Endothelial cell of umbilical vein (primary cell): ENCODE results near the gene NXN. TPM values are rescaled to one million over a fixed set of nuclear protein-coding genes. Genes with fewer than 3 reads are reported as not detected.
A peak's percentile ranks its signal among the peaks of the same experiment; 100 is the strongest.

Source experiments
- BruUV-seq: library from RNA; stranded (reverse); fragments of 400-500 nt; replicated peaks from 2 replicates; lab custom pipeline; 2021; lab: Mats Ljungman, UMichigan
- CTCF ChIA-PET: fragments of 300-600, 350-600 bp; sonication (Branson Sonifier 250); formaldehyde crosslinking; loops from one replicate; lab custom pipeline; 2021; ENCODE audit warnings: antibody characterized with exemption, inconsistent platforms; lab: Charles Lee
- POLR2A ChIA-PET: fragments of 300-600, 350-600 bp; sonication (Branson Sonifier 250); formaldehyde crosslinking; loops from one replicate; lab custom pipeline; 2021; ENCODE audit warnings: antibody characterized with exemption, inconsistent platforms; lab: Charles Lee
- DNase-seq: peaks from one replicate; pipeline ENCODE4 v3.0.0-alpha.2; 2011; ENCODE audit warnings: low read depth, low spot score
- FAIRE-seq: peaks from 2 replicates; lab custom pipeline; 2011; peaks lifted over from hg19 to GRCh38; lab: Jason Lieb, UNC
- H2AFZ ChIP-seq: 2 replicates; pipeline ENCODE4 v1.6.0; 2012; ENCODE audit warnings: low read depth, low read length, control low read depth, inconsistent platforms
- H3K27ac ChIP-seq: 2 replicates; pipeline ENCODE4 v1.5.1; 2011; ENCODE audit warnings: low read depth, mild to moderate bottlenecking, control low read depth, low read length, moderate library complexity; ENCODE audit not compliant: insufficient read depth
- H3K27me3 ChIP-seq, 2 experiments: 2 replicates each; pipeline versions ENCODE4 v1.6.0 to v1.6.1; 2011; ENCODE audit warnings: low read length in 2 of 2, mixed read lengths in 1 of 2; ENCODE audit not compliant: control insufficient read depth in 2 of 2, insufficient read depth in 2 of 2
- H3K36me3 ChIP-seq, 2 experiments: 2 replicates in 1 of 2; 3 replicates in 1 of 2; pipeline ENCODE4 v1.5.1; 2011; ENCODE audit warnings: low read length in 2 of 2, mild to moderate bottlenecking in 1 of 2, moderate library complexity in 1 of 2; ENCODE audit not compliant: control insufficient read depth in 2 of 2, insufficient read depth in 2 of 2; ENCODE audit errors: extremely low read depth in 1 of 2
- H3K4me1 ChIP-seq: 3 replicates; pipeline ENCODE4 v1.5.1; 2011; ENCODE audit warnings: mild to moderate bottlenecking, low read length; ENCODE audit not compliant: control insufficient read depth, insufficient read depth; ENCODE audit errors: extremely low read depth
- H3K4me2 ChIP-seq: 2 replicates; pipeline ENCODE4 v1.6.1; 2011; ENCODE audit warnings: low read length, control low read depth, mixed read lengths; ENCODE audit not compliant: insufficient read depth
- H3K4me3 ChIP-seq, 3 experiments: fragments of 200-600 bp in 1 of 3; sonication (generic), shearing (Covaris generic) in 1 of 3; replicated peaks in 1 of 3; 2 replicates each; pipeline ENCODE4 v1.5.1; 2011 to 2016; ENCODE audit warnings: control low read depth in 3 of 3, low read length in 3 of 3, mild to moderate bottlenecking in 2 of 3, inconsistent platforms in 1 of 3, low read depth in 1 of 3, moderate library complexity in 1 of 3; ENCODE audit not compliant: insufficient read depth in 1 of 3
- H3K79me2 ChIP-seq: 2 replicates; pipeline ENCODE4 v1.6.0; 2012; ENCODE audit warnings: low read length, inconsistent platforms; ENCODE audit not compliant: control insufficient read depth, insufficient read depth
- H3K9ac ChIP-seq: replicated peaks from 2 replicates; pipeline ENCODE3; 2011; ENCODE audit warnings: low read length, control low read depth; ENCODE audit not compliant: insufficient read depth; ENCODE audit errors: extremely low read depth
- H3K9me1 ChIP-seq: replicated peaks from 3 replicates; pipeline ENCODE4 v1.6.0; 2011; ENCODE audit warnings: mild to moderate bottlenecking, low read length; ENCODE audit not compliant: control insufficient read depth, insufficient read depth; ENCODE audit errors: extremely low read depth
- H3K9me3 ChIP-seq: replicated peaks from 2 replicates; pipeline ENCODE4 v1.5.1; 2012; ENCODE audit warnings: low read length, inconsistent platforms; ENCODE audit not compliant: control insufficient read depth, insufficient read depth
- H4K20me1 ChIP-seq: replicated peaks from 2 replicates; pipeline ENCODE3; 2011; ENCODE audit warnings: mild to moderate bottlenecking, low read length; ENCODE audit not compliant: control insufficient read depth, insufficient read depth; ENCODE audit errors: extremely low read depth
- CTCF ChIP-seq, 2 donors: IDR thresholded peaks; 1 replicate in 1 of 2; 2 replicates in 1 of 2; pipeline ENCODE4 v1.5.1; 2011; ENCODE audit warnings: low read length in 2 of 2, mild to moderate bottlenecking in 2 of 2, moderate library complexity in 2 of 2, control low read depth in 1 of 2, inconsistent platforms in 1 of 2, low read depth in 1 of 2; ENCODE audit not compliant: insufficient read depth in 1 of 2; ENCODE audit errors: extremely low read depth in 1 of 2
- EZH2 ChIP-seq: IDR thresholded peaks from 2 replicates; pipeline ENCODE4 v1.6.1; 2012; ENCODE audit warnings: borderline replicate concordance, low read depth, mild to moderate bottlenecking, moderate library complexity, low read length, inconsistent platforms; ENCODE audit not compliant: severe bottlenecking
- FOS ChIP-seq: IDR thresholded peaks from 2 replicates; pipeline ENCODE4 v1.6.1; 2011; ENCODE audit warnings: mild to moderate bottlenecking, low read length, moderate library complexity, borderline replicate concordance; ENCODE audit not compliant: insufficient read depth
- GATA2 ChIP-seq: IDR thresholded peaks from 2 replicates; pipeline ENCODE4 v1.7.0; 2011; ENCODE audit warnings: low read depth, mild to moderate bottlenecking, moderate library complexity, mixed read lengths, low read length; ENCODE audit not compliant: insufficient read length, insufficient read depth
- MAX ChIP-seq: IDR thresholded peaks from 2 replicates; pipeline ENCODE4 v1.6.1; 2011; ENCODE audit not compliant: insufficient read depth, insufficient read length
- MYC ChIP-seq: IDR thresholded peaks from one replicate; pipeline ENCODE4 v1.6.1; 2011; ENCODE audit warnings: mild to moderate bottlenecking, low read depth, low read length
- POLR2A ChIP-seq: IDR thresholded peaks from 2 replicates; pipeline ENCODE4 v1.6.1; 2012; ENCODE audit warnings: low read depth, mild to moderate bottlenecking, control low read depth, low read length
- POLR2AphosphoS5 ChIP-seq: IDR thresholded peaks from 2 replicates; pipeline ENCODE4 v1.6.1; 2012; ENCODE audit warnings: low read depth, mild to moderate bottlenecking, control low read depth, low read length, moderate library complexity; ENCODE audit not compliant: insufficient read depth
- dilution Hi-C: fragments of 300-500 bp; cut with MboI; formaldehyde crosslinking; loops from one replicate; pipeline ENCODE4 v1.15.0; 2019; ENCODE audit warnings: low sequenced_read_pairs; ENCODE audit not compliant: extremely low pct_ligation_motif_present
- intact Hi-C: fragments of 100-400 bp; cut with micrococcal nuclease; formaldehyde crosslinking; loops from one replicate; pipeline ENCODE4 v1.10.0; 2022
- polyA plus RNA-seq, 4 experiments: library from polyadenylated mRNA; depleted of rRNA in 3 of 4; stranded (reverse) in 3 of 4; unstranded in 1 of 4; fragments of >200 nt; gene quantifications; 2 replicates each; pipeline versions ENCODE4 v1.2.1 to v1.2.3, GENCODE V29; 2011 to 2012; ENCODE audit warnings: missing spikeins in 1 of 4
- total RNA-seq: library from RNA; stranded (reverse); gene quantifications from 2 replicates; pipeline ENCODE4 v1.2.3, GENCODE V29; 2021

NXN gene
- total and polyA plus RNA-seq, 2 donors (not counting 3 experiments of a cell fraction or from before 2014, with no cell fraction given): 69.5 to 77.3 TPM

GRCh38 chr17:879546-880442 lies 99.8 kb downstream of the NXN start:
- Histone ChIP-seq H3K79me2 (no peaks in the 10 kb centered on the region), H3K4me1 (peaks cover 23% of the 10 kb centered on the region), H2AFZ (peak overlapping the region; percentile 47), H4K20me1 (no peaks in the 10 kb centered on the region), H3K4me2 (peak overlapping the region; percentile 90), H3K9ac (peak overlapping the region; percentile 75), H3K9me1 (no peaks in the 10 kb centered on the region), H3K27ac (peak overlapping the region; percentile 95), H3K36me3 (no peaks in the 10 kb centered on the region), H3K9me3 (no peaks in the 10 kb centered on the region), H3K27me3 (no peaks in the 10 kb centered on the region), H3K4me3 (peak overlapping the region in 1 of 3 experiments; percentile 56)
- DNase-seq: peak; percentile 85
- TF ChIP-seq MYC (no peak), POLR2A (no peak), GATA2 (no peak), POLR2AphosphoS5 (no peak), CTCF (IDR thresholded peaks at IDR 0.05; ENCODE audit: extremely low read depth in 1 of 2, insufficient read depth in 1 of 2, low read depth in 1 of 2, low read length in 2 of 2) (peak; percentile 68 to 75), MAX (no peak), FOS (no peak), EZH2 (no peak)
- TSS peak; percentile 76 for BruUV-seq
- POLR2A ChIA-PET: interaction anchor here (0.7 kb wide), 1 partner anchor 100 kb away, joined by 3 read pairs; the partner anchor contains the start of gene NXN
- CTCF ChIA-PET: interaction anchor here (0.6 to 6.3 kb wide), 51 partner anchors 9 to 468 kb away, joined by 3 to 224 read pairs (median 5); partner anchors contain the start of genes GLOD4, MRM3, NXN and TIMM22
- intact Hi-C loops: loop anchor here (1.0 kb wide), 6 partner anchors 36 to 102 kb away; no protein-coding TSS in a partner anchor
- no peak for FAIRE-seq
- dilution Hi-C loops: no loop called here
